GM18873 (cell line): ENCODE results near the gene CNIH3.
"Not testable (repeated sequence)": the region's sequence is repeated elsewhere in the genome, so short reads cannot be mapped to it uniquely, and the experiment has no call there.

Experiments used
- ATAC-seq: cut with Tn5 transposase; IDR thresholded peaks from one replicate; pipeline ENCODE4 v1.9.1; 2021; ENCODE audit warnings: mild to moderate bottlenecking, moderate library complexity, moderate number of reproducible peaks; ENCODE audit not compliant: unreplicated experiment, low FRiP score

The CNIH3 gene

DNA sequence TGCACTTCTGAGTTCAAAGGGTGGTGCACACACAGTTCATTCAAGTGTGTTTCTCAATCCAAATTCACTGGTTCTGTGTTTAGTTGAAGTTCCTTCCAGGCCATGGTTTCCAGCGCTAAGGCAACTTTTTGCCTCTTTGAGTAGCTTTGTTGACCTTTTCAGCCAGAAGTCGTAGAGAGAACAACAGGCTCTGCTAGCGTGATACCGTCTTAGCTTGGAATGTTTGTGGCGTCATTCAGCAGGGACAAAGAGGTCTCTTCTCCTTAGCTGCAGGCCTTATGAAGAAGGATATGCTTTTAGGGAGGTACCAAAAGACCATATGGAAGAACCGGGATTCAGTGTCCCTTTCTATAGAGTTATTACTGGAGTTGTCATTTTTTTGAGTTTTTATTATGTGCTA is 65.7 kb downstream of the CNIH3 start:
- ATAC-seq: no peak

DNA sequence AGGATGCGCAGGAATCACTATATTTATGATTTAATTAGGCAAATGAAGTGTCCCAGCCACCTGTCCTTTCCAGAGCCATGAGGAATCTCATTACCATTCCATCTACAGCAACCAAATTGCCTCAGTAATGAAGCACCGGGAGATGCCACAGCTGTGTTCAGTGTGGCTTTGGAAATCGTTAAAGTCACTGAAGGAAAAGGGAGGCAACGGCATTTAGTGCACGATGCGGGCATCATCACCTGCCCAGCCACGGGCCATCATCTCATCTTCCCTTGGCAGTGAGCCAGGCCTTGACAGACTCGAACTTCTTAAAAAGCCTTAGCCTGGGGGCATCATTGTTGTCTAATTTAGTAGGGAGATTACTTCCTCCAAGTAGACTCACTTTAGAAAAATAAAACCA is 67.8 kb downstream of the CNIH3 start:
- ATAC-seq: no peak

DNA sequence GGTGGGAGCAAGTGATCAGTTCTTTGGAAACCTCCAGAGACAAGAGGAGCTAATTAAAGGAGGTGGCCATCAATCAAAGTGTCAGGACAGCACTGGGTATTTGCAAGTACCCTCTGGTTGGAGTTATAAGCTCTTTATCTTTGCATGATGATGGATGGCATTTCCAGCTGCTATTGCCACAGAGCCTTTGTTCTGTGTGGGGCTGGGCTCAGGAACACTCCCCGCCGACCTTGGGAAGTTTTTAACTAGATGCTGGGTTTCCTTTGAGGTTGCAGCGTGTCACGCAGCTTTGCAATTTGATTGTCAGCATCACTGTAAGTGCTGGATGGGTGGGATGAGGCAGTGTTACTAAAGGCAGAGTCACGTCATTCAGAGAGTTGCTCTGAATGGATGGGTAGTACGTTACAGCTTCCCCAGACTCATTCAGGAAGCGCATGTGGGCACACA is 68.9 kb downstream of the CNIH3 start:
- no peak for ATAC-seq

DNA sequence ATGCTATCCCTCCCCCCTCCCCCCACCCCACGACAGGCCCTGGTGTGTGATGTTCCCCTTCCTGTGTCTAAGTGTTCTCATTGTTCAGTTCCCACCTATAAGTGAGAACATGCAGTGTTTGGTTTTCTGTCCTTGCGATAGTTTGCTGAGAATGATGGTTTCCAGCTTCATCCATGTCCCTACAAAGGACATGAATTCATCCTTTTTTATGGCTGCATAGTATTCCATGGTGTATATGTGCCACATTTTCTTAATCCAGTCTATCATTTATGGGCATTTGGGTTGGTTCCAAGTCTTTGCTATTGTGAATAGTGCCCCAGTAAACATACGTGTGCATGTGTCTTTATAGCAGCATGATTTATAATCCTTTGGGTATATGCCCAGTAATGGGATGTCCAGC is 70.0 kb downstream of the CNIH3 start:
- ATAC-seq: not testable (repeated sequence)

DNA sequence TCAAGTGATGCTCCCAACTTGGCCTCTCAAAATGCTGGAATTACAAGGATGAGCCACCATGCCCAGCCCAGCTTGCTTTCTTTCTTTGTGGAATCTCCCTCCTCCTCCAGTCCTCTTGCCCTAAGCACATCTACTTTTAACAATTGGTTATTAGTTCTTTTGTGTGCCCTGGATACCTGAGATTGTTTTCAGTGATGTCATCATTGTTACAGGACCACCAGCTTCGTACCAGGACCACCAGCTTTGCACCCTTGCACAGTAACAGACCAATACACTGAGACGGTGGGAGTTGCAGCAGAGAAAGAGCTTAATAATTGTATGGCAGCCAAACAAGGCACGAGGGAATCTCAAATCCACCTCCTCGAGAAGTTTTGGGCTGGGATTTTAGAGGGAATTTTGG is 71.3 kb downstream of the CNIH3 start:
- no peak for ATAC-seq

DNA sequence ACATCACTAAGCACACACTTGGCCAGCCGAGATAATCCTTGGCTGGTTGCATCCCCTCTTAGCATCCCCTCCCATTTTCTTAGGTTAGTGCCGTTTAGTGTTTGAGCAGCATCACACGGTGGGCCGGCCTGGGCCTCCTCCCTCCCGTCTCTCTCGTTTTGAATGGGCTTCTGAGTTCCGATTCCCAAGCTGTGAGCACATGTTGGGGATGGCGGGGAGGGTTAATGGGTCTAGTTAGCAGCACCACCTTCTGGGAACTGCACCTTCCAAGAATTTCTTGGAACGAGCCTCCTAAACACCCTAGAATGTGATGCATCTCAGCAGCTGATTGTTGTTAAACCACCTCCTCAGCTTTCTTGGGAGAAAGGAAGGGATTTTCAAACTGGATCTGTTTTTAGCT is 73.3 kb downstream of the CNIH3 start:
- ATAC-seq: no peak

DNA sequence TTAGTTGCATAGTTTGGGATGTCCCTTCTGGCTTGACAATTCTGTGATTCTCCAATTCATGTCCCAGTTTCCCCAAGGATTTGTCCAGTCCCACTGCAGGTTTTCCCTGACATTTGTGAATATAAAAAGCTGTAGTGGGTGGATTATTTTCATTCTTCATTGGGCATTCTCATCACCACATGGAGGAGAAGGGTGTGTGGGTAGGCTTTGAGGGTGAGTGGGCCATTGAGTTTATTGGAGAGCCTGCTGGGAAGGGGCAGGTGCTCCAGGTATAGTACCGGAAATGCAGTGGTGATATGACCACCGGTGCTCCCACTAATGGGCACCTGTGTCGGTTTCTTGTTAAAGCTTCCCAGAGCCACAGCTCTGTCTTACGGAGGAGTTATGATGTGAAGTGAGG is 74.5 kb downstream of the CNIH3 start:
- no peak for ATAC-seq

DNA sequence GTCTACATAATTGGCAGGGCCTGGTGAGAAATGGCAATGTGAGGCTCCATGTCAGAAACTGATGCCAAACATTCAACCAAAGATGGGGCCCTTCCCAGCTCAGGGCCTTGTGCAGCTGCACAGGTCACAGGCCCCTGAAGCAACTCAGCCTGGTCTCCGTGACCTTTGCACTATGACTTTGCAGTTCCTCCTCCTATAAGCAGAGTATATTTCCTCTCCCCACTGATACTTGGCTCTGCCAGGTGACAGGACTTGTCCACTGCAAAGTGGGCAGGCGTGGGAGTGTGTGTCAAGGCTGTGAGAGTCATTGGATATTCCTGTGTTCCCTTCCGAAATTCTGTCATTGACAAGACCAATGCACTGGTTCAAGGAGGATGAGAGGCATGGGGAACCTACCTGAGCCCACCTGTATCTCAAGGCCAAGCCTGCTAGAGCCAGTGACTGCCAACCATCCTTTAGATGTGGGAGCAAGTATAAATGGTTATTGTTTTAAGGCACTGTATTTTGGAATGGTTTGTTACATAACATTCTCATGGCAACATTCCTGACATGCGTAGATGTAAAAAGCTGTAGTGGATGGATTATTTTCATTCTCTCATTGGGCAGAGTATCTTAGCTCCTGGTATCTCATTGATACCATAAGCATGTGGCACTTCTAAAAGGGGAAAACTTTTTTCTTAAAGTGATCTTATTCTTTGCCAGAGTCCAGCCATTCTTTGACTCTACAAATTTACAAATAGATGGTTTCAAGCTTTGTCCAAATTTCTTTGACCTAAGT is 75.2 kb downstream of the CNIH3 start:
- ATAC-seq: no peak

DNA sequence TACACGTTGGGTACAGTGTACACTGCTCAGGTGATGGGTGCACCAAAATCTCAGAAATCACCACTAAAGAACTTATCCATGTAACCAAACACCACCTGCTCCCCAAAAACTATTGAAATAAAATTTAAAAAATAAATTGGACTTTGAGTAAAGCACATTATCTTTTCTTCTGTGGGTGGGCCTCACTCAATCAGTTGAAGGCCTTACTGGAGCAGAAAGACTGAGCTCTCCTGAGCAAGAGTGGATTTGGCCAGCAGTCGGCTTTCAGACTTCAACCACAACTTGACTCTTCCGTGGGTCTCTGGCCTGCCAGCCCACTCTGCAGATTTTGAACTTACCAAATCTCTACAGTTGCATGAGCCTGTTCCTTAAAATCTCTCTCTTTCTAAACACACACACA is 78.9 kb downstream of the CNIH3 start:
- no peak for ATAC-seq

DNA sequence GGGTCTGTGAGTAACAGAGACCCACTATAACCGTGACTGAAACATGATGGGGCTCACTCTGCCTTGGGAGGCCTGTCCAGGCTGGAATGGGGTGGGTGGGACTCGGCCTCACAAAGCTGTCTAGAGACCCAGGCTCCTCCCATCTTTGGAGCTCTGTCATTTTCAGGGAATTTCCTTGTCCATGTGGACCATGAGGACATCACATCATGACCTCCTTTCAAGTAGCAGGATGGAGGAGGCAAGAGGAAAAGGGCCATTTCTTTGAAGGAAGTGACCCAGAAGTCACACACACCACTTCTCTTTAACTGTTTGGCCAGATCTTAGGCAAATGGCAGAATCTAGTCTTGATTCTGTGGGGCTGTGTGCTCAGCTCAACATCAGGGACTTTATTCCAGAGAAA is 79.9 kb downstream of the CNIH3 start:
- ATAC-seq: no peak

DNA sequence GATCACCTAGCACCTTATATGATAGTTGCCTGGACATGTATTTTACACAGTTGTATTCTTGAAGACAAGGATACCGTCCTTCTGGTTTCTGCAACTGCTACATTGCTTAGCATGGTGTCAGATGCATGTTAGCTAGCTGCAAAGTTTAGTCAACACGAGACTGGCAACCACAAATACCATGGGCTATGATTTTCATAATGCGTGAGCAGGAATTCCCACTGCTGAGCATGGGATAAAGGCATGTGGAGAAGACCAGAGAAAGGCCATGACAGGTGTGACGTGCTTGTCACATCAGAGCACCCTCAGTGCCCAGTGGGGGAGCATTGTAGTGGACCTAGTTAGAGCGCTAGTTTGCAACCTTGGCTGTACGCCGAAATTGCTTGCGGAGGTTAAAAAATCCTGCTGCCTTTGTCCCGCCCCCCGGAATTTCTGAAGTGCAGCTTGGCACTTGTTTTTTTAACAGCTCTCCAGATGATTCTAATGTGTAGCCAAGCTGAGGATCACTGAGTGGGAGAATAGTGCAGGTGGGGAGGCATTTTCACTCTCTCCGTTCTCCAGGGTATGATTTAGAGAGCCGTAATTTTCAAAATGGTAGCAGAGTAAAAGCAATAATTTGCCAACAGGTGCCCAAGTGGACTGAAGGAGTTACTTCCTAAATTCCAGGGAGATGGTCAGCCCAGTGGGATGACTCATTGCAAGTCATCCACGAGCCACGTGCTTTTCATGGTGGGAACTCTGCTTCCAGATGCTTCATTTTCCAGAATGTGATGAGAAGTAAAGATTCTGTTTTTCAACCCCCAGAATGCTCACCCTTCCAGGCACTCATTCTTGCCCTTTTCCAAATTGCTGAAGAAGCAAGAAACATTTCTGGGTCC is 81.0 kb downstream of the CNIH3 start:
- no peak for ATAC-seq

DNA sequence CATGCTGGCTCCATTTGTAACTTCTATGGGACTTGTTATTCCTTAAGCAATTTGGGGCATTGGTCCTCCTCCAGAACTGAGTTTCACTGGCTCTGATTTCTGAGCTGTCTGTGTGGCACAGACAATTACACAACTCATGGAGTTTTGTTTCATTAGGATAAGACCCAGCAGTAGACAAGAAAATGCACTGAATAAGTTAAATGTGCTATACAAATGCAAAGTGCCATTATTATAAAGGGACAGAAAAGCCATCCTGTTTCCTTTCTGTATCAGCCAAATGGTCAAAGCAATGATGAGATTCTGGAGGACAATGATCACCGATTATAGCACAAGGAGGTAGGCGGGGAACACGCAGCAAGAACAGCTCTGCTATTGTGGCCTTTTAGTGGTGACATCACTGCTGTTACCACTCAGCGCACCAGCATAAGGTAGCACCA is 81.9 kb downstream of the CNIH3 start:
- ATAC-seq: no peak

DNA sequence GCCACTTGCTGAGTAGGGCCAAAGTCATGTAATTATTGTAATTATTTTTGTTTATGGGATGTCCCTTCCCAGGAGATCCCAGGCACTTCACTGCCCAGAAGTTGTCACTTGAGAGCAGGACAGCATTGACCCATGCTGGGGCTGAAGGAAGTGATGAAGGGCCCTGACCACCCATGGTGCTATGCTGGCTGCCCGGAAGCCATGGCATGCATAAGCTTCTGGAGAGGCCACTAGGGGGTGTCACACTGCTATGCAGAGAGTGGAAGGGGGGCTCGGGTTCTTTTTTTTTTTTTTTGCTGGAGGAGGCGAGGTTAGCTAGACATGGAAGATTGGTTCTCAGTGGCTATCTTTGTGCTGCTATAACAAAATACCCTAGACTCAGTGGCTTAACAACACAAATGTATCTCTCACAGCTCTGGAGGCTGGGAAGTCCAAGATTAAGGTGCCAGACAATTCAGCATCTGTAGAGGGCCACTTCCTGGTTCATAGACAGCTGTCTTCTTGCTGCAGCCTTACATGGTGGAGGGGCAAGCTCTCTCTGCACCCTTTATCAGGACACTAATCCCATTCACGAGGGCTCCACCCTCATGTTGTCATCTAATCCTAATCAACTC is 84.9 kb downstream of the CNIH3 start:
- no peak for ATAC-seq

DNA sequence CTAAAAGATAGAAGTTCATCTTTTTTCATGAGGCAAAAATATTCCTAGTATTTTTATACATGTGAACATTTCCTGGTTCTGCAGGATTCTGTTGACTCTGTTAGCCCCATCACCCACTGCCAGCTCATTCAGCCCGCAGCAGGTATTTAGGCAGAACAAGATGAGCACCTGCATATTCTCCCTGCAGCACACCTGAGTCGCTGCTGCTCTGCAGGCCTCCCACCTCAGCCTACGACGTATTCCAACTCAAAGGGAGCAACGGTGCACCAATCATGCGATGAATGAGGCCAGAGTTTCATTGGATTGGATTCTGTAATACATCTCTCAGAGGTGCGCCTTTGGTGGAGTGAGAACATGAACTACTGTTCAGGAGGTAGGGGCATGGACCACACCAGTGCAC is 87.6 kb downstream of the CNIH3 start:
- no peak for ATAC-seq

DNA sequence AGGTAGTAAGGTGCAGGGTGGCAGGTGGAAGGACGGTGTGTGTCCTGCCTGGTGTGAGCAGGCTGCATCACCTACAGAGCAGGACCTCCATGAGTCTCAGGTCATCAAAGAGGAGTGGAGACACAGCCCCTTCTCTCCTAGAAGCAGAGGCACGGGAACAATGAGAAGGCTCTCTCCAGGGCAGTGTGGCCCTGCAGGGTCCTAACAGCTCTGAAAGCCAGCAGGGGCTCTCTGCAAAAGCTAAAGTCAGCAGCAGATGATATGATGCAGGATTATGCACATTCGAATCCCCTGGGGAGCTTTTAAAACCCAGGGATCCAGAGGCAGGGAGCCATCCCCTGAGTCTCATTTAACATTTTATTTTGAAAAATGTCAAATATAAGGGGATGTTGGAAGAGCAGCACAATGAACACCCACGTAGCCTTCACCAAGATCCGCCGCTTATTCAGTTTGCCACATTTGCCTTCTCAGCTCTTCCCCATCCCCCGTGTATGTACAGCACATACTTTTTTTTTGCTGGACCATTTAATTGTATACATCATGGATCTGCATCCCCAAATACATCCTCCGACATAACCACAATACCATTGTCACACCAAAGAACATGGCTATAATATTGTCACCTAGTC is 88.1 kb downstream of the CNIH3 start:
- ATAC-seq: no peak

DNA sequence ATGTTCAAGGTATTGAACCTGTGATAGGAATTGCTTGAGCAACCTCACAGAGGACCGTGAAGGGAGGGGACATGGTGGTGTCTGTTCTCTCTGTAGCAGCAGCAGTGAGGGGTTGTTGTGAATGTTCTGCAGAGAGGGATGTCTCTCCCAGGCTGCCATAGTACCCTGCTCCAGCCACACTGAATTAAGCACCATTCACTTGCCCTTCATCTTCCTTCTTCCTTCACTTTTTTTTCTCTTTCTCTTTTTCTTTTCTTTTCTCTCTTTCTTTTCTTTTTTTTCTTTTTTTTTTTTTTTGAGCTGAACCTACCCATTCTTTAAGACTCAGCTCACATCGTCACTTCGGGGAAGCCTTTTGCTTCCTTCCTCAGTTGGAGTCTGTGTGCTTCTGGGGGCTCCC is 89.5 kb downstream of the CNIH3 start:
- ATAC-seq: no peak

DNA sequence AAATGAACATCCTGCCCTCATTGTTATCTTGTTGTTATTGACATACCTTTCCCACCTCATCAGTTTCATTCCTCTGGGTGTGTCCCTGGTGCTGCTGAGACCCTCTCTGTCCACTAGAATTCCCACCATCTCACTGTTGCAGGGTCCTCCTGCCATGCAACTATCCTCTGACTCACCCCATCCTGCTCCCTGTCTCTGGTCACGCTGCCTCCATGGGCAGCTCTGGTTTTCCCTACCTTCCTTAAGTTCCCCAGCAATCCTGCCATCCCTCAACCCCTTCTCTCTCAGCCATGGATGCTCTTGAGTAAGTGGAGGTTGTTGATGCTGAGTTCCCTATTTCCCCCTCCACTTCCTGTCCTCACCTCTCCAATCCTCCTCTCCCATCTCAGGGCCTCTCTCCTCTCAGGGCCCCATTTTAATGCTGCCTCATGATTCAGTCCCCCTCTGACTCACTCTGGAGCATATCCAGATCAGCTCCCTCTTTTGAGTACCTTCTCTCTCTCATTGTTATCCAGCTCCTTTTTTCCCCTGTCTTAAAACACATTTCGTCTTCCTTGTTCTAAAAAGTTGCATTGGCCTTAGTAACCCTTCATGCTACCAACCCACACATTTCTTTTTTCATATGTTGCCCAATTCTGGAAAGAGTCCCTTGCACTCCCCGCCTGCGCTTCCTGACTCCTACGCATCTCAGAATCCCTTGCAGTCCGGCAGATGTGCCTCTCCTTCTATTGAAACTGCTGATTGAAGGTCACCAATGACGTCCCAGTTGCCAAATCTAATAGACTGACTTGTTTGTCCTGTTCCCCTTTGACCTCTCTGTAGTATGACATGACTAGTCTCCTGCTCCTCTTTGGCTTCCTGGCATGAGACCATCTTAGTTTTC is 92.0 kb downstream of the CNIH3 start:
- ATAC-seq: no peak

DNA sequence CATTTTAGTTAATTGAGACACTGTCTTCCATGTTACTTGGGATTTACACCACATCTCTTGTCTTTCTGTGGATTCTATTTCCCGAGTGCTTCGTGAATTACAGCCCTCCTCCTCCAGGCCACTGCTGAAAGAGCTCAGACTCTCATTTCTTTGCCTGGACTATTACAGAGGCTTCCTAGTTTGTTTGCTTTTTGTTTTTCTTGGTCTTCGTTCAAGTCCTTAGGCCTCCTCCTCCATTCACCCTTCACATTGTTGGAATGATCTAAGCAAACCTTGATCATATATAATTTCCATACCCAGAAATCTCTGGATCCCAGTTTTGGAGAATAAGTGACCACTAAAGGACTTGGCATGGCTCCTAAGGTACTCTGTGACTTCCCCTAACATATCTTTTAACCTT is 94.1 kb downstream of the CNIH3 start:
- ATAC-seq: no peak

DNA sequence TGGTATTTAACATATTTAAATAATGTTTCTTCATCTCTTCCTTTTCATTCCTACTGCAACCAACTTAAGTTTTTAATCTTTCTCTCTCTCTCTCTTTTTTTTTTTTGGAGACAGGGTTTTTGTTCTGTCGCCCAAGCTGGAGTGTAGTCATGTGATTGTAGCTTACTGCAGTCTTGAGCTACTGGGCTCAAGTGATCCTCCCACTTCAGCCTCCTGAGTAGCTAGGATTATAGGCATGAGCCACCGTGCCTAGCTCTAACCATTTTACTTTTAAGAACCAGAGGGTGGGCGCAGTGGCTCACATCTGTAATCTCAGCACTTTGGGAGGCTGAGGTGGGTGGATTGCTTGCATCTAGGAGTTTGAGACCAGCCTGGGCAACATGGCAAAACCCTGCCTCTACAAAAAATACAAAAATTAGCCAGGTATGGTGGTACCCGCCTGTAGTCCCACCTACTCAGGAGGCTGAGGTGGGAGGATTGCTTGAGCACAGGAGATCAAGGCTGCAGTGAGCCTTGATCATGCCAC is 95.2 kb downstream of the CNIH3 start:
- not testable (repeated sequence) for ATAC-seq

DNA sequence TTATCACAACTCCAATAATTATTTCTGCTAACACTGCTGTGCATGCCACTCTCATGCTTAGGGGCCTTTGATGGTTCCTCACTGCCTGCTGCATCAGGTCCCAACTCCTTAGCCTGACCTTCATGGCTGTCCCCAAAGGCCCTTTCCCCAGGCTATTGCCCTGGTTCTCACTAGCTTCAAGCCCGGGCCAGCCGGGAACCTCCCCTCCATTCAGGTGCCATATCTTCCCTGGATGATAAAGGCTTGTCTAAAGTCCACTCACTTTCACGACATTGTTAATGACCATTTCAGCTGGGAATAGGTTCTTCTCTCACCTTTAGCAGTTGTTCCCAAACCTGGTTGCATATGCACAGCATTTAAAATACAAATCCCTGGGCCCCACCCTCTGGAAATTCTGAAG is 95.8 kb downstream of the CNIH3 start:
- no peak for ATAC-seq
